ENCODE data around the gene MTM1.

- TF ChIP-seq, protein P1, sequence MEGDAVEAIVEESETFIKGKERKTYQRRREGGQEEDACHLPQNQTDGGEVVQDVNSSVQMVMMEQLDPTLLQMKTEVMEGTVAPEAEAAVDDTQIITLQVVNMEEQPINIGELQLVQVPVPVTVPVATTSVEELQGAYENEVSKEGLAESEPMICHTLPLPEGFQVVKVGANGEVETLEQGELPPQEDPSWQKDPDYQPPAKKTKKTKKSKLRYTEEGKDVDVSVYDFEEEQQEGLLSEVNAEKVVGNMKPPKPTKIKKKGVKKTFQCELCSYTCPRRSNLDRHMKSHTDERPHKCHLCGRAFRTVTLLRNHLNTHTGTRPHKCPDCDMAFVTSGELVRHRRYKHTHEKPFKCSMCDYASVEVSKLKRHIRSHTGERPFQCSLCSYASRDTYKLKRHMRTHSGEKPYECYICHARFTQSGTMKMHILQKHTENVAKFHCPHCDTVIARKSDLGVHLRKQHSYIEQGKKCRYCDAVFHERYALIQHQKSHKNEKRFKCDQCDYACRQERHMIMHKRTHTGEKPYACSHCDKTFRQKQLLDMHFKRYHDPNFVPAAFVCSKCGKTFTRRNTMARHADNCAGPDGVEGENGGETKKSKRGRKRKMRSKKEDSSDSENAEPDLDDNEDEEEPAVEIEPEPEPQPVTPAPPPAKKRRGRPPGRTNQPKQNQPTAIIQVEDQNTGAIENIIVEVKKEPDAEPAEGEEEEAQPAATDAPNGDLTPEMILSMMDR (IDR thresholded peaks at IDR 0.05; ENCODE audit: poor library complexity, severe bottlenecking): no peak
- no peak for TF ChIP-seq EP300 (conservative IDR thresholded peaks at IDR 0.05; ENCODE audit: poor library complexity, severe bottlenecking)
- no peak for TF ChIP-seq TAF1 (IDR thresholded peaks at IDR 0.05; ENCODE audit: low read depth)
Measured at GRCh38 chrX:150566734-150567182, 1.7 kb upstream of the MTM1 start.

Measured in neural cell (in vitro differentiated cells).